AG10803 (cell line): ENCODE results near the gene MRGPRE.

Experiments
- DNase-seq: peaks from one replicate; pipeline ENCODE4 v3.0.0; 2010; ENCODE audit warnings: low read depth
- H3K4me3 ChIP-seq: 2 replicates; pipeline ENCODE4 v1.5.1; 2011; ENCODE audit warnings: mild to moderate bottlenecking, low read length, control low read depth
- CTCF ChIP-seq: conservative IDR thresholded peaks from 2 replicates; pipeline ENCODE4 v1.5.1; 2011; ENCODE audit warnings: mild to moderate bottlenecking, low read length, control low read depth, inconsistent platforms

MRGPRE gene

GRCh38 chr11:3237119-3237518, 4.9 kb upstream of the MRGPRE start:
- no peak for TF ChIP-seq CTCF
- no peak overlapping the region for H3K4me3 ChIP-seq
- no peak for DNase-seq

GRCh38 chr11:3234846-3235245, 2.6 kb upstream of the MRGPRE start:
- DNase-seq: no peak
- H3K4me3 ChIP-seq: no peak overlapping the region
- no peak for TF ChIP-seq CTCF

- DNase-seq: no peak
- no peak for TF ChIP-seq CTCF
- no peak overlapping the region for H3K4me3 ChIP-seq
Observed at GRCh38 chr11:3232956-3233355, 739 bp upstream of the MRGPRE start.

GRCh38 chr11:3231550-3231850, 717 bp downstream of the MRGPRE start:
- DNase-seq: no peak
- H3K4me3 ChIP-seq: no peak overlapping the region
- no peak for TF ChIP-seq CTCF

GRCh38 chr11:3230636-3231549, 1.3 kb downstream of the MRGPRE start:
- H3K4me3 ChIP-seq: no peak overlapping the region
- DNase-seq: no peak
- no peak for TF ChIP-seq CTCF

- no peak for TF ChIP-seq CTCF
- no peak overlapping the region for H3K4me3 ChIP-seq
- no peak for DNase-seq
Observed at GRCh38 chr11:3229673-3230630, 2.3 kb downstream of the MRGPRE start.
